Lung (tissue), 12 donors: ENCODE data around the gene TRPM2. TPM values are rescaled to one million over a fixed set of nuclear protein-coding genes. Genes with fewer than 3 reads are reported as not detected.

Source experiments
- ATAC-seq: fragments of 200-7000 bp; cut with Tn5 transposase; one replicate; pipeline ENCODE4 v1.9.1; 2020; ENCODE audit warnings: moderate number of reproducible peaks; ENCODE audit not compliant: insufficient read depth, low FRiP score
- DNase-seq, 3 donors: peaks; one replicate each; pipeline ENCODE4 v3.0.0-alpha.2; 2013 to 2017
- H3K27ac ChIP-seq, 2 donors: one replicate each; pipeline ENCODE4 v1.5.1; 2013; ENCODE audit warnings: mild to moderate bottlenecking in 2 of 2, moderate library complexity in 2 of 2, control low read depth in 1 of 2, inconsistent platforms in 1 of 2, low read depth in 1 of 2, low read length in 1 of 2
- H3K27me3 ChIP-seq, 3 donors: one replicate each; pipeline ENCODE4 v1.5.1; 2013; ENCODE audit warnings: low read length in 2 of 3; ENCODE audit not compliant: control insufficient read depth in 3 of 3, insufficient read depth in 3 of 3
- H3K36me3 ChIP-seq, 4 donors: one replicate each; pipeline ENCODE4 v1.5.1; 2013; ENCODE audit warnings: low read length in 4 of 4, mild to moderate bottlenecking in 1 of 4, moderate library complexity in 1 of 4; ENCODE audit not compliant: control insufficient read depth in 4 of 4, insufficient read depth in 4 of 4
- H3K4me1 ChIP-seq, 5 donors: one replicate each; pipeline ENCODE4 v1.5.1; 2013; ENCODE audit warnings: low read length in 5 of 5, mild to moderate bottlenecking in 2 of 5, moderate library complexity in 1 of 5; ENCODE audit not compliant: control insufficient read depth in 5 of 5, insufficient read depth in 5 of 5
- H3K4me3 ChIP-seq: one replicate; pipeline ENCODE4 v1.5.1; 2013; ENCODE audit warnings: mild to moderate bottlenecking, control low read depth, moderate library complexity
- H3K9ac ChIP-seq, 2 donors: one replicate each; pipeline ENCODE4 v1.5.1; 2013; ENCODE audit warnings: low read length in 2 of 2, control low read depth in 1 of 2; ENCODE audit not compliant: insufficient read depth in 1 of 2
- H3K9me3 ChIP-seq, 4 donors: one replicate each; pipeline ENCODE4 v1.5.1; 2013; ENCODE audit warnings: low read length in 3 of 4, mild to moderate bottlenecking in 1 of 4, moderate library complexity in 1 of 4; ENCODE audit not compliant: control insufficient read depth in 4 of 4, insufficient read depth in 3 of 4
- WGBS, 2 donors: extraction: QIAGEN DNeasy Blood & Tissue Kit; methylation state at CpG; one replicate each; pipeline ENCODE4 v1.1.7; 2013; 5-methylcytosine and 5-hydroxymethylcytosine counted together
- polyA plus RNA-seq, 2 donors: library from polyadenylated mRNA; stranded (reverse); fragments of 200-250 nt; gene quantifications; one replicate each; pipeline ENCODE4 v1.2.1, GENCODE V29; 2013
- total RNA-seq, 2 donors: library from RNA; depleted of rRNA in 1 of 2; stranded (reverse); fragments of >200 nt in 1 of 2; gene quantifications; one replicate each; pipeline ENCODE4 v1.2.1, GENCODE V29; 2014 to 2021
- TF ChIP-seq, protein P1 (sequence below): IDR thresholded peaks from 2 replicates; pipeline ENCODE4 v1.5.1; 2012; ENCODE audit warnings: mild to moderate bottlenecking; ENCODE audit errors: control extremely low read depth, extremely low read depth
- donor health status: control.
- donor health status: control.
- donor health status: Bipolar disorder and iron deficiency.
- donor health status: healthy.
- donor health status: DM: yes; HTN: yes; CAD: no.

The TRPM2 gene
- total and polyA plus RNA-seq, 4 donors: 5.9 to 26.2 (median 10.3) TPM

DNA sequence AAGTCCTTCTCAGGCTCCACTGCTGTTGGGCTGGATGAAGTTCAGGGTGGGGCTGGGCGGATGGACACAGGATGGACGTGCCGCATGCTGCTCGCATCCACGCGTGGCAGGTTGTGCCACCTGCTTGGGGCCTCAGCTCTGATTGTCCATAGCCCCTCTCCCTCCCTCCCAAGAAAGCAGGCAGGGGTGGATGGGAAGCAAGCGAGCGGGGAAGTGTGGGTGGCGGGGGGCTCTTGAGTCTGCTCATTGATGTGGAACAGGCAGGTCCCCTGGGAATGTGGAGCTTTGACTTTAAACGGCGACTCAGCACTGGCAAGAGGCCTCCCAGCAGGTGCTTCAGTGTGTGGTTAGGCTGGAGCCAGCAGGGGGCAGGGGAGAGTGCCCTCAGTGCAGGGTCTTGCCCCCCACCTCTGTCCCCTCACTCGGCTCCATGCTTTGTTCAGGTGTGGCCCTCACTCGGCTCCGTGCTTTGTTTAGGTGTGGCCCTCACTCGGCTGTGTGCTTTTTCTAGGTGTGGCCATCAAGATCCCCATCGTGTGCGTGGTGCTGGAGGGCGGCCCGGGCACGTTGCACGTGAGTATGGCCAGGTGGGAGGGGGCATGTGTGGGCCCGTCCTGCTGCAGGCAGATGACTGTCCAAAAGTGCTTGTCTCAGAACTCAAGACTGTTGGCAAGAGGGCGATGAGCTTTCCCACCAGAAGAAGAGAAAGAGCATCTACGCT lies 23.9 kb downstream of the TRPM2 start:
- TF ChIP-seq, protein P1, sequence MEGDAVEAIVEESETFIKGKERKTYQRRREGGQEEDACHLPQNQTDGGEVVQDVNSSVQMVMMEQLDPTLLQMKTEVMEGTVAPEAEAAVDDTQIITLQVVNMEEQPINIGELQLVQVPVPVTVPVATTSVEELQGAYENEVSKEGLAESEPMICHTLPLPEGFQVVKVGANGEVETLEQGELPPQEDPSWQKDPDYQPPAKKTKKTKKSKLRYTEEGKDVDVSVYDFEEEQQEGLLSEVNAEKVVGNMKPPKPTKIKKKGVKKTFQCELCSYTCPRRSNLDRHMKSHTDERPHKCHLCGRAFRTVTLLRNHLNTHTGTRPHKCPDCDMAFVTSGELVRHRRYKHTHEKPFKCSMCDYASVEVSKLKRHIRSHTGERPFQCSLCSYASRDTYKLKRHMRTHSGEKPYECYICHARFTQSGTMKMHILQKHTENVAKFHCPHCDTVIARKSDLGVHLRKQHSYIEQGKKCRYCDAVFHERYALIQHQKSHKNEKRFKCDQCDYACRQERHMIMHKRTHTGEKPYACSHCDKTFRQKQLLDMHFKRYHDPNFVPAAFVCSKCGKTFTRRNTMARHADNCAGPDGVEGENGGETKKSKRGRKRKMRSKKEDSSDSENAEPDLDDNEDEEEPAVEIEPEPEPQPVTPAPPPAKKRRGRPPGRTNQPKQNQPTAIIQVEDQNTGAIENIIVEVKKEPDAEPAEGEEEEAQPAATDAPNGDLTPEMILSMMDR: no peak
- no peak for DNase-seq
- no peak overlapping the region for H3K27ac ChIP-seq
- peaks cover 0 to 2% (median 2%) of the 10 kb centered on the region in 3 donors for H3K27me3 ChIP-seq
- no peak overlapping the region for H3K9ac ChIP-seq
- ATAC-seq: no peak
- no peaks in the 10 kb centered on the region for H3K36me3 ChIP-seq
- no peaks in the 10 kb centered on the region for H3K4me1 ChIP-seq
- no peak overlapping the region for H3K4me3 ChIP-seq
- 64 to 80% methylated on average over 24 of the region's 24 CpGs for WGBS, 2 donors
- H3K9me3 ChIP-seq: peaks cover 0 to 7% (median 0%) of the 10 kb centered on the region in 4 donors

DNA sequence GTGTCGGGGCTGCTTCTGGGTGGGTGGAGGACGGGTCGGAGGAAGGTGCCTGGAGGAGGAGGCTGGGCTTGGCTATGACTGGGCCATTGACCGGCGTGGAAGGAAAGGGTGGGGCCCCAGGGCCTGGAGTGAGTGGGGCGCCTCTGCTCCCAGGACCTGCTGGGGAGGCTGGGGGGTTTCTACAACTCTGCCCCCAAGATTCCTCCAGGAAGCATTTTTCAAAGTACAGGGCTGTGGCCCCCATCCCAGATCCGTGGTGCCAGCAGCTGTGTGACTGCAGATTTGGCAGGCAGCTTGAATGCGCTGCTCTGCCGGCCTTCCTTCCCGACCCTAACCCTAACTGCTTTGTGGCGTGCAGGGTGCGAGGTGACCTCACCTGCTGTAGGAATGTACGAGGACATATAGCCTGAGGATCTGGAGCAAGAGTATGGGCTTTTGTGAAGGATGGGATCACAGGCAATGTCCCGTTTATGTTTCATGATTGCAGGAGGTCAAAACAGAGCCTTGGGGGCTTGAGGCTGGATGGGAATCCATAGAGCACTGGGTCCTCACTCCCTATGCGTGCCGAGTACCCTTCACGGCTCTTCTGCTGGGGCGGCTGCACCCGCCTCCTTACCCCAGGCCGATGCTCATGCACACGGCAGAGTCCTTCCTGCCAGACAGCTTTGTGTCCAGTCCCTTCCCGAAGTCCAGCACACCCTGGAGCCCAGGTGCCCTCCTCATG lies 24.7 kb downstream of the TRPM2 start:
- 68 to 85% methylated on average over 21 to 22 of the region's 22 CpGs for WGBS, 2 donors
- Histone ChIP-seq H3K27me3 (peaks cover 0 to 2% (median 2%) of the 10 kb centered on the region in 3 donors), H3K9ac (no peak overlapping the region), H3K4me1 (no peaks in the 10 kb centered on the region), H3K9me3 (peaks cover 0 to 7% (median 0%) of the 10 kb centered on the region in 4 donors), H3K27ac (no peak overlapping the region), H3K36me3 (no peaks in the 10 kb centered on the region), H3K4me3 (no peak overlapping the region)
- no peak for DNase-seq
- no peak for ATAC-seq
- TF ChIP-seq, protein P1: no peak

DNA sequence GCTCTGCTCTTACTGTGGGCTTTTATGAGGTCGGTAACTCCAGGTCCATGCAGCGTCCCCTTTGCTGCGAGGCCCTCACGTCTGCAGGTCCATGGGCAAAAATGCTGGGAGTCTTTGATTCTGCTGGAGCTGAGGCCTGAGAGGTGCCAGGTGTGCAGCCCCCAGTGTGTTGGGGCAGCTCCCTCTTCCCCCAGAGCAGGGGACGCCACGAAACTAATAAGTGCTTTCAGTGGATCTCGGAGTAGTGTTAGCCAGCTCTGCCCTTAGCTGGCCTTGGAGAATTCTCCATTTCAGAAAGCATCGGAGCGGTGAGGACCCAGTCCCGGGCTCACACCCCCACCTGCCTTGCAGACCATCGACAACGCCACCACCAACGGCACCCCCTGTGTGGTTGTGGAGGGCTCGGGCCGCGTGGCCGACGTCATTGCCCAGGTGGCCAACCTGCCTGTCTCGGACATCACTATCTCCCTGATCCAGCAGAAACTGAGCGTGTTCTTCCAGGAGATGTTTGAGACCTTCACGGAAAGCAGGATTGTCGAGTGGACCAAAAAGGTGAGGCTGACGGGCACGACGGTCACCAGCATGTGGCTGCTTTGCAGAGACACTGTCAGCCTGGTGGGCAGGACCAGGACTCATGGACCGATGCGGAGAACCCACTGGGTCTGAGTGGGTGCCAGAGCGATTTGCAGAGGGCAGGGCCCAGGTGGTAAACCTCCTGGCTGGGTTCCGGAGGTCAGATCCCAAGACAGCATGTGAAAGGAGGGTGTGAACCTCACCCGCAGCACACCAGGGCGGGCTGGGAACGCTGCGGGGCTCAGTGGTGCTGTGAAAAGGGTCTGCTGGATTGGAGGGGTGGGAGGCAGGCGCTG lies 25.5 kb downstream of the TRPM2 start:
- peaks cover 0 to 7% (median 0%) of the 10 kb centered on the region in 4 donors for H3K9me3 ChIP-seq
- peaks cover 0 to 2% (median 2%) of the 10 kb centered on the region in 3 donors for H3K27me3 ChIP-seq
- no peak overlapping the region for H3K4me3 ChIP-seq
- no peaks in the 10 kb centered on the region for H3K36me3 ChIP-seq
- ATAC-seq (no peak), DNase-seq (no peak)
- TF ChIP-seq, protein P1: no peak
- H3K4me1 ChIP-seq: no peaks in the 10 kb centered on the region
- 91 to 95% methylated on average over 34 of the region's 34 CpGs for WGBS, 2 donors
- no peak overlapping the region for H3K9ac ChIP-seq
- H3K27ac ChIP-seq: no peak overlapping the region
